ENCODE results near the gene PEX26.
A peak's percentile ranks its signal among the peaks of the same experiment; 100 is the strongest.
"Not testable (repeated sequence)": the region's sequence is repeated elsewhere in the genome, so short reads cannot be mapped to it uniquely, and the experiment has no call there.

PEX26 gene

GRCh38 chr22:18071968-18072310 lies 5.9 kb upstream of the PEX26 start:
- DNase-seq = no peak

GRCh38 chr22:18073467-18073866 lies 4.3 kb upstream of the PEX26 start:
- DNase-seq = no peak

- not testable (repeated sequence) for DNase-seq
Observed at GRCh38 chr22:18073927-18074326, 3.9 kb upstream of the PEX26 start.

- no peak for DNase-seq
Observed at GRCh38 chr22:18075101-18075719, 2.6 kb upstream of the PEX26 start.

GRCh38 chr22:18075720-18076497 lies 1.9 kb upstream of the PEX26 start:
- DNase-seq = peak; percentile 80

GRCh38 chr22:18077087-18077638 lies 627 bp upstream of the PEX26 start:
- DNase-seq = no peak

- DNase-seq = no peak
Observed at GRCh38 chr22:18078329-18079041, 695 bp downstream of the PEX26 start.

- no peak for DNase-seq
Observed at GRCh38 chr22:18079706-18080233, 2.0 kb downstream of the PEX26 start.

GRCh38 chr22:18081416-18081815 lies 3.6 kb downstream of the PEX26 start:
- DNase-seq = no peak

- DNase-seq = no peak
Observed at GRCh38 chr22:18082467-18082866, 4.7 kb downstream of the PEX26 start.

- DNase-seq = no peak
Observed at GRCh38 chr22:18083406-18083805, 5.6 kb downstream of the PEX26 start.

- no peak for DNase-seq
Observed at GRCh38 chr22:18085188-18085587, 7.4 kb downstream of the PEX26 start.

GRCh38 chr22:18087350-18087855 lies 9.6 kb downstream of the PEX26 start:
- no peak for DNase-seq

GRCh38 chr22:18088825-18089568 lies 11.2 kb downstream of the PEX26 start:
- no peak for DNase-seq

GRCh38 chr22:18090286-18090685 lies 12.5 kb downstream of the PEX26 start:
- no peak for DNase-seq

- no peak for DNase-seq
Observed at GRCh38 chr22:18091478-18091877, 13.7 kb downstream of the PEX26 start.

- no peak for DNase-seq
Observed at GRCh38 chr22:18091916-18092526, 14.2 kb downstream of the PEX26 start.

GRCh38 chr22:18093661-18094060 lies 15.9 kb downstream of the PEX26 start:
- no peak for DNase-seq

GRCh38 chr22:18095101-18095805 lies 17.5 kb downstream of the PEX26 start:
- DNase-seq = no peak

GRCh38 chr22:18096823-18097222 lies 19.0 kb downstream of the PEX26 start:
- no peak for DNase-seq

- no peak for DNase-seq
Observed at GRCh38 chr22:18100781-18101180, 23.0 kb downstream of the PEX26 start.
